Measurements from ENCODE around the gene GATAD2A.

The GATAD2A gene

DNA sequence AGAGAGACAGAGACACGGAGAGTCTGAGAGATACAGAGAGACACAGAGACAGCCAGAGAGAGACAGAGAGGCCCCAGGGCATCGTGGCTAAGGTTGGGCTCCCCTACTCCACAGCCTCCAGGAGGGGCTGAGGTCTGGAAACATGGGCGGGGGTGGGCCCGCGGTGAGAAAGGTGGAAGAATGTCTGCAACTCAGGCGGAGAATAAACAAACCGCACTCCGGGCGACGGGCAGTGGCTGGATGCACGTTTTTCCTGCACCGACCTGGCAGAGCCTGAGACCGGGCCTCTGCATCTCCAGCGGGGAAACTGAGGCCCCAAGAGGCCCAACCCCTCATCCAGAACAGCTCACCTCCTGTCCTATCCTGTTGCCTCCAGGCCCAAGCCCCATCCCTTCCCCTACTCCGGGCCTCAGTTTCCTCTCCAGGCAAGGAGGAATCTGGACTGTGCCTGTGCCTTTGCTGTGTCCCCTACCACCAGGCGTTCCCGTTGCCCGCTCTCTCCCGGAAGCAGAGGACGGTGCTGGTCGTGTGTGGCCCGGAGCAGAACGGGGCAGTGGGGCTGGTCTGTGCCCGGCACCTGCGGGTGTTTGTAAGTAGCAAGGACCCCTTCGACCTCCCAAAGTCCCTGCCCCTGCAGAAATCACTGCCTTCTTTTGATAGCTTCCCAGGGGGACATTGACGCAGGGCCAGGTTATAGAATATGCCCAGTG is 129.2 kb downstream of the GATAD2A start:
- H3F3A ChIP-seq (ENCODE audit: low read depth) = no peaks in the 10 kb centered on the region
- no peak overlapping the region for H3K4me2 ChIP-seq (ENCODE audit: low read depth, low read length, poor library complexity, severe bottlenecking)
- TF ChIP-seq EZH2phosphoT487 (IDR thresholded peaks at IDR 0.05; ENCODE audit: borderline replicate concordance) = no peak
- no peaks in the 10 kb centered on the region for H3K9me2 ChIP-seq (replicated peaks; ENCODE audit: low read depth, low read length)
- H3K9me3 ChIP-seq (ENCODE audit: insufficient read depth, low read depth, low read length) = no peaks in the 10 kb centered on the region
- H3K4me1 ChIP-seq (ENCODE audit: insufficient read depth, low read length, poor library complexity, severe bottlenecking) = no peaks in the 10 kb centered on the region
- no peak overlapping the region for H3K9ac ChIP-seq (ENCODE audit: low read depth, low read length, poor library complexity, severe bottlenecking)
- H3K4me3 ChIP-seq (ENCODE audit: low read length, poor library complexity, severe bottlenecking) = no peak overlapping the region
- H2AFZ ChIP-seq (ENCODE audit: low read length) = no peak overlapping the region
- H4K20me1 ChIP-seq (ENCODE audit: insufficient read depth, low read length, poor library complexity, severe bottlenecking) = no peaks in the 10 kb centered on the region
- no peaks in the 10 kb centered on the region for H3K36me3 ChIP-seq (ENCODE audit: insufficient read depth, low read length)
- H3K27me3 ChIP-seq (ENCODE audit: insufficient read depth, low read length, poor library complexity, severe bottlenecking) = no peaks in the 10 kb centered on the region
- no peaks in the 10 kb centered on the region for H3K79me2 ChIP-seq (ENCODE audit: insufficient read depth, low read length)

DNA sequence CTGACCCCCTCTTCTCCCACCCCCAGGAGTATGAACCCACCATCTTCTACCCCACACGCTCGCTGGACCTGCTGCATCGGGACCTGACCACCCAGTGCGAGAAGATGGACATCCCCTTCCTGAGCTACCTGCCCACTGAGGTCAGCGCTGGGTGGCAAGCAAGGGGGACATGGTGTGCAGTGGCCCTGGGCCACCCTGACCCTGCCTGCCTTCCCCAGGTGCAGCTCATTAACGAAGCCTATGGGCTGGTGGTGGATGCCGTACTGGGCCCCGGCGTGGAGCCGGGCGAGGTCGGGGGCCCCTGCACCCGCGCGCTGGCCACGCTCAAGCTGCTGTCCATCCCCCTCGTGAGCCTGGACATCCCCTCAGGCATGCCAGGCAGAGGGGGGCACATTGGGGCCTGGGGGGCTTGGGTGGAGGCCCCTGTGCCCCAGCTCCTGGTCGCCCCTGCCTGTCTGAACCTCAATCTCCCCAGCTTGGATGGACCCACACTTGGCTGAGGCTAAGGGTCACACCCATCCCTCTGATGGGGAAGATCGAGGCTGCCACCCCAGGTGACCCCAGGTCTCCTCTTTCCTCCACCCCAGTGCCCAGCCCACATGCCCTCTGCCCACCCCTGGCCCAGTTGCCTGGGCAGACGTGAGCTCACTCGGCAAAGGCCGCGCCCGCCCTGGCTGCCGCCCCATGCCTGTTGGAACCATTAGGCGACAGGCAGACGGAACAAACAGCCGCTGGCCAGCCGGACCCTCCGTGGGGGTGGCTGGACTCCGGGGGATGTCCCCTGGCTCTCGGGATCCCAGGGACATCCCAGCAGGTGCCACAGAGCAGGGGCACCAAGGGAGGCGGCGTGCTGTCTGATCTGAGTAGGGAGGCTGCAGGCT is 130.1 kb downstream of the GATAD2A start:
- Histone ChIP-seq H3K4me1 (ENCODE audit: insufficient read depth, low read length, poor library complexity, severe bottlenecking) (no peaks in the 10 kb centered on the region), H3K4me3 (ENCODE audit: low read length, poor library complexity, severe bottlenecking) (no peak overlapping the region), H2AFZ (ENCODE audit: low read length) (no peak overlapping the region), H3K9me2 (replicated peaks; ENCODE audit: low read depth, low read length) (no peaks in the 10 kb centered on the region), H3K4me2 (ENCODE audit: low read depth, low read length, poor library complexity, severe bottlenecking) (no peak overlapping the region), H3K27me3 (ENCODE audit: insufficient read depth, low read length, poor library complexity, severe bottlenecking) (no peaks in the 10 kb centered on the region), H3F3A (ENCODE audit: low read depth) (no peaks in the 10 kb centered on the region), H4K20me1 (ENCODE audit: insufficient read depth, low read length, poor library complexity, severe bottlenecking) (no peaks in the 10 kb centered on the region), H3K9me3 (ENCODE audit: insufficient read depth, low read depth, low read length) (no peaks in the 10 kb centered on the region), H3K36me3 (ENCODE audit: insufficient read depth, low read length) (no peaks in the 10 kb centered on the region), H3K9ac (ENCODE audit: low read depth, low read length, poor library complexity, severe bottlenecking) (no peak overlapping the region), H3K79me2 (ENCODE audit: insufficient read depth, low read length) (no peaks in the 10 kb centered on the region)
- TF ChIP-seq EZH2phosphoT487 (IDR thresholded peaks at IDR 0.05; ENCODE audit: borderline replicate concordance) = no peak
- TF ChIP-seq, protein P1, sequence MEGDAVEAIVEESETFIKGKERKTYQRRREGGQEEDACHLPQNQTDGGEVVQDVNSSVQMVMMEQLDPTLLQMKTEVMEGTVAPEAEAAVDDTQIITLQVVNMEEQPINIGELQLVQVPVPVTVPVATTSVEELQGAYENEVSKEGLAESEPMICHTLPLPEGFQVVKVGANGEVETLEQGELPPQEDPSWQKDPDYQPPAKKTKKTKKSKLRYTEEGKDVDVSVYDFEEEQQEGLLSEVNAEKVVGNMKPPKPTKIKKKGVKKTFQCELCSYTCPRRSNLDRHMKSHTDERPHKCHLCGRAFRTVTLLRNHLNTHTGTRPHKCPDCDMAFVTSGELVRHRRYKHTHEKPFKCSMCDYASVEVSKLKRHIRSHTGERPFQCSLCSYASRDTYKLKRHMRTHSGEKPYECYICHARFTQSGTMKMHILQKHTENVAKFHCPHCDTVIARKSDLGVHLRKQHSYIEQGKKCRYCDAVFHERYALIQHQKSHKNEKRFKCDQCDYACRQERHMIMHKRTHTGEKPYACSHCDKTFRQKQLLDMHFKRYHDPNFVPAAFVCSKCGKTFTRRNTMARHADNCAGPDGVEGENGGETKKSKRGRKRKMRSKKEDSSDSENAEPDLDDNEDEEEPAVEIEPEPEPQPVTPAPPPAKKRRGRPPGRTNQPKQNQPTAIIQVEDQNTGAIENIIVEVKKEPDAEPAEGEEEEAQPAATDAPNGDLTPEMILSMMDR (conservative IDR thresholded peaks at IDR 0.05; ENCODE audit: low read length) = no peak

DNA sequence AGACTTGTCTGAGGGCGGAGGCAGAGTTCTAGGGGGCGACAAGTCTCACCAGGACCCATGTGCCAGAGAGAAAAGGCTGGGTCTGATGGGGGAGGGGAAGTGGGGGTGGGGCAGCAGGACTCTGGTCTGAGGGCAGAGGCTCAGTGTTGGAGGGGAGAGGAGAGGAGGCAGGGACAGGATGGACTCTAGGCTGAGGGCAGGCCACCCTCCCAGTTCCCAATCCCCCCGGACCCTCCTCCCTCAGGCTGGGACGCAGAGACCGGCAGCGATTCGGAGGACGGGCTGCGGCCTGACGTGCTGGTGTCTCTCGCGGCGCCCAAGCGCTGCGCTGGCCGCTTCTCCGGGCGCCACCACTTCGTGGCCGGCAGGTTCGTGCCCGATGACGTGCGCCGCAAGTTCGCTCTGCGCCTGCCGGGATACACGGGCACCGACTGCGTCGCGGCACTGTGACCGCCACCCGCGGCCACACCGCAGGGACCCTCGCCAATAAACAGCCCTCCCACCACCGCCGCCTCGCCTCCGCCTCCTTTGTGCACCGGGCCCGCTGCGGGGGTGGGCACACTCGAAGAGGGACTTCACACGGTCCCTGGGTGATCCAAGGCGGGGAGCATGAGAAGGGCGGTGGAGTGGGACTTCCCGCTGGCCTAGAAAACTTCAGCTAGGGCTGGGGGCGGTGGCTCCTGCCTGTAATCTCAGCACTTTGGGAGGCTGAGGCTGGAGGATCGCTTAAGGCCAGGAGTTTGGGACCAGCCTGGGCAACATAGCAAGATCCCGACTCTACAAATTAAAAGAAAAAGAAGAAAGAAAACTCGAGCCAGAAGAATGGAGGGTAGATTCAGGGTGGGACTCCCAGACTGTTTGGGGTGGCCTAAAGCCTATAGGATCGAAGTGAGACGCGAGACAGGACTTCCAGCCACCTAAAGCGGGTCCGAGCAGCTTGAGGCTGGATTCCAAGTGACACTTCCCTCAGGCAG is 131.9 kb downstream of the GATAD2A start:
- no peaks in the 10 kb centered on the region for H3K36me3 ChIP-seq (ENCODE audit: insufficient read depth, low read length)
- H3K9me2 ChIP-seq (replicated peaks; ENCODE audit: low read depth, low read length) = no peaks in the 10 kb centered on the region
- no peak overlapping the region for H2AFZ ChIP-seq (ENCODE audit: low read length)
- no peaks in the 10 kb centered on the region for H4K20me1 ChIP-seq (ENCODE audit: insufficient read depth, low read length, poor library complexity, severe bottlenecking)
- H3K9me3 ChIP-seq (ENCODE audit: insufficient read depth, low read depth, low read length) = no peaks in the 10 kb centered on the region
- no peaks in the 10 kb centered on the region for H3F3A ChIP-seq (ENCODE audit: low read depth)
- H3K79me2 ChIP-seq (ENCODE audit: insufficient read depth, low read length) = no peaks in the 10 kb centered on the region
- H3K9ac ChIP-seq (ENCODE audit: low read depth, low read length, poor library complexity, severe bottlenecking) = no peak overlapping the region
- no peak overlapping the region for H3K4me2 ChIP-seq (ENCODE audit: low read depth, low read length, poor library complexity, severe bottlenecking)
- no peaks in the 10 kb centered on the region for H3K27me3 ChIP-seq (ENCODE audit: insufficient read depth, low read length, poor library complexity, severe bottlenecking)
- no peak overlapping the region for H3K4me3 ChIP-seq (ENCODE audit: low read length, poor library complexity, severe bottlenecking)
- no peak for TF ChIP-seq EZH2phosphoT487 (IDR thresholded peaks at IDR 0.05; ENCODE audit: borderline replicate concordance)
- TF ChIP-seq, protein P1 (conservative IDR thresholded peaks at IDR 0.05; ENCODE audit: low read length) = no peak
- no peaks in the 10 kb centered on the region for H3K4me1 ChIP-seq (ENCODE audit: insufficient read depth, low read length, poor library complexity, severe bottlenecking)

All from Loucy (cell line).